HepG2 (cell line): Measurements from ENCODE around the gene GFPT1. TPM values are rescaled to one million over a fixed set of nuclear protein-coding genes. Genes with fewer than 3 reads are reported as not detected.

ENCODE experiments used
- DMAP1 ChIP-seq: IDR thresholded peaks from 2 replicates; pipeline ENCODE4 v1.6.1; 2016
- ESRRA ChIP-seq: sonication (generic); formaldehyde crosslinking; IDR thresholded peaks from 2 replicates; pipeline ENCODE4 v1.5.1; 2020; ENCODE audit warnings: mild to moderate bottlenecking, low read depth, missing genetic modification reagents
- FOXO1 ChIP-seq: sonication (generic); formaldehyde crosslinking; IDR thresholded peaks from 2 replicates; pipeline ENCODE4 v1.4.0; 2020; ENCODE audit warnings: missing genetic modification reagents
- JARID2 ChIP-seq: sonication (generic); formaldehyde crosslinking; IDR thresholded peaks from 2 replicates; pipeline ENCODE4 v1.8.1; 2023; ENCODE audit warnings: missing genetic modification reagents, inconsistent platforms; ENCODE audit not compliant: insufficient replicate concordance
- KMT2A ChIP-seq: sonication (generic); formaldehyde crosslinking; IDR thresholded peaks from 2 replicates; pipeline ENCODE4 v1.4.0; 2020; ENCODE audit warnings: missing genetic modification reagents
- MAZ ChIP-seq, 2 experiments: sonication (generic) in 1 of 2; formaldehyde crosslinking in 1 of 2; IDR thresholded peaks; 2 replicates each; pipeline versions ENCODE4 v1.5.0 to v1.6.1; 2012 to 2020; ENCODE audit warnings: low read depth in 2 of 2, mild to moderate bottlenecking in 2 of 2, borderline replicate concordance in 1 of 2, improper control_type of control experiment in 1 of 2, low read length in 1 of 2, missing genetic modification reagents in 1 of 2, moderate library complexity in 1 of 2
- MIER3 ChIP-seq: IDR thresholded peaks from 2 replicates; pipeline ENCODE4 v1.6.1; 2016; ENCODE audit warnings: missing compliant biosample characterization, borderline replicate concordance
- MYNN ChIP-seq: sonication (generic); formaldehyde crosslinking; IDR thresholded peaks from 2 replicates; pipeline ENCODE4 v1.4.0; 2020; ENCODE audit warnings: mild to moderate bottlenecking, low read depth, missing genetic modification reagents
- RXRA ChIP-seq: sonication (generic); formaldehyde crosslinking; IDR thresholded peaks from 2 replicates; pipeline ENCODE4 v1.5.1; 2020; ENCODE audit warnings: missing genetic modification reagents
- TBP ChIP-seq: sonication (generic); formaldehyde crosslinking; IDR thresholded peaks from 2 replicates; pipeline ENCODE4 v1.5.0; 2020; ENCODE audit warnings: missing genetic modification reagents
- YY1 ChIP-seq: IDR thresholded peaks from 2 replicates; pipeline ENCODE4 v1.6.1; 2011; ENCODE audit warnings: low read length, low read depth, moderate library complexity, mild to moderate bottlenecking; ENCODE audit not compliant: insufficient read depth, insufficient replicate concordance
- ZFP91 ChIP-seq: sonication (generic); formaldehyde crosslinking; IDR thresholded peaks from 2 replicates; pipeline ENCODE4 v1.9.0; 2022; ENCODE audit warnings: missing genetic modification reagents, mild to moderate bottlenecking, borderline replicate concordance
- ZNF230 ChIP-seq: sonication (generic); formaldehyde crosslinking; IDR thresholded peaks from 2 replicates; pipeline ENCODE4 v1.4.0; 2020; ENCODE audit warnings: mild to moderate bottlenecking, missing genetic modification reagents
- ZNF234 ChIP-seq: sonication (generic); formaldehyde crosslinking; conservative IDR thresholded peaks from 2 replicates; pipeline ENCODE4 v1.5.1; 2020; ENCODE audit warnings: mild to moderate bottlenecking, missing genetic modification reagents
- ZNF343 ChIP-seq: sonication (generic); formaldehyde crosslinking; IDR thresholded peaks from 2 replicates; pipeline ENCODE4 v1.4.0; 2020; ENCODE audit warnings: mild to moderate bottlenecking, missing genetic modification reagents
- ZNF678 ChIP-seq: sonication (generic); formaldehyde crosslinking; IDR thresholded peaks from 2 replicates; pipeline ENCODE4 v1.4.0; 2020; ENCODE audit warnings: mild to moderate bottlenecking, missing genetic modification reagents
- polyA plus RNA-seq, 8 experiments: library from polyadenylated mRNA; depleted of rRNA in 3 of 8; stranded (reverse) in 7 of 8; unstranded in 1 of 8; fragments of >200 nt; fragmentation: Illumina TruSeq in 4 of 8; extraction: Trizol in 4 of 8; gene quantifications; 2 replicates each; pipeline versions ENCODE4 v1.2.1 to v1.2.3, GENCODE V29; 2011 to 2016; ENCODE audit warnings: low read depth in 4 of 8, missing spikeins in 1 of 8, mixed read lengths in 1 of 8; ENCODE audit not compliant: insufficient read depth in 1 of 8
- total RNA-seq, 5 experiments: library from RNA; depleted of rRNA; stranded (reverse); fragments of >200 nt; fragmentation: Illumina TruSeq; extraction: Trizol; gene quantifications; 2 replicates each; pipeline ENCODE4 v1.2.3, GENCODE V29; 2016; ENCODE audit warnings: low read depth in 1 of 5
- TF ChIP-seq, protein P1 (sequence below): sonication (generic); formaldehyde crosslinking; IDR thresholded peaks from 2 replicates; pipeline ENCODE4 v1.4.0; 2020; ENCODE audit warnings: mild to moderate bottlenecking, missing genetic modification reagents
- TF ChIP-seq, protein P2 (sequence below): sonication (generic); formaldehyde crosslinking; IDR thresholded peaks from 2 replicates; pipeline ENCODE4 v1.4.0; 2020; ENCODE audit warnings: mild to moderate bottlenecking, low read depth, missing genetic modification reagents

The GFPT1 gene
- total and polyA plus RNA-seq, 2 of the 13 experiments (the other 11 are each of a cell fraction or from before 2014, with no cell fraction given) = 24.0 to 84.9 TPM

DNA sequence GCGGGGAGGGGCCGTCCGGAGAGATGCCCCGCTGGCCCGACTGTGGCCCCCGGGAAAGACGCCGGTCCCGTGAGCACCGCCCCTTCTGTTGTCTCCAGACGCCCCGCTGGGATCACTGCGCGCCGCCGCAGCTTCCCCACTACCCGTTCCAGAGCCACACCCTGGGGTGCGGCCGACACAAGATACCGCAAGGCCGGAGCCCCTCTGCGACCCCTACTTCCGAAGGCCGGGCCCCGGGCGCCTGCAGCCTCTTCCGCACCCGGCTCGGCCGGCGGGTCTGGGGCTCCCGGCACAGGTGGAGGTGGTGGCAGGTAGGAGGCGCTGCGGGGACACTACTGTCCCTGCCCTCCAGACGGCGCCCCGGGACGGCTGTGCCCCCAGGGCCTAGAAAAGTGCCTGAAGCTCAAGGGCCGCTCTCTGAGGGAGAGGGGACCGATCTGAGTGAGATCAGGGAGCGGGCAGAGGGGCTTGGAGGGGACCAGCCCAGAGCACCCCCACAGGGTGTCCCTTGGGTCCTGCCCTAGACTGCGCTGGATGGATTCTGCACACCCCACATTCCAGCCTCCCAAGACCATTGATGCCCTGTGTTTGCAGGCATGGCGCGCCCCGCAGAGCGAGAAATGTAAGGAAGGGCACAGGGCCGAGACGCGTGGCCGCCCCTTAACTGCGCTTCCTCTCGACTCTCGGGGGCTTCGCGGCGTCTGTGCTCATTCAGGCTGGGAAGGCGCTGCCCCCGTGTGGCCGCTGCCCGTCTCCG, 80.0 kb downstream of the GFPT1 start (continued):
- TF ChIP-seq, protein P1, sequence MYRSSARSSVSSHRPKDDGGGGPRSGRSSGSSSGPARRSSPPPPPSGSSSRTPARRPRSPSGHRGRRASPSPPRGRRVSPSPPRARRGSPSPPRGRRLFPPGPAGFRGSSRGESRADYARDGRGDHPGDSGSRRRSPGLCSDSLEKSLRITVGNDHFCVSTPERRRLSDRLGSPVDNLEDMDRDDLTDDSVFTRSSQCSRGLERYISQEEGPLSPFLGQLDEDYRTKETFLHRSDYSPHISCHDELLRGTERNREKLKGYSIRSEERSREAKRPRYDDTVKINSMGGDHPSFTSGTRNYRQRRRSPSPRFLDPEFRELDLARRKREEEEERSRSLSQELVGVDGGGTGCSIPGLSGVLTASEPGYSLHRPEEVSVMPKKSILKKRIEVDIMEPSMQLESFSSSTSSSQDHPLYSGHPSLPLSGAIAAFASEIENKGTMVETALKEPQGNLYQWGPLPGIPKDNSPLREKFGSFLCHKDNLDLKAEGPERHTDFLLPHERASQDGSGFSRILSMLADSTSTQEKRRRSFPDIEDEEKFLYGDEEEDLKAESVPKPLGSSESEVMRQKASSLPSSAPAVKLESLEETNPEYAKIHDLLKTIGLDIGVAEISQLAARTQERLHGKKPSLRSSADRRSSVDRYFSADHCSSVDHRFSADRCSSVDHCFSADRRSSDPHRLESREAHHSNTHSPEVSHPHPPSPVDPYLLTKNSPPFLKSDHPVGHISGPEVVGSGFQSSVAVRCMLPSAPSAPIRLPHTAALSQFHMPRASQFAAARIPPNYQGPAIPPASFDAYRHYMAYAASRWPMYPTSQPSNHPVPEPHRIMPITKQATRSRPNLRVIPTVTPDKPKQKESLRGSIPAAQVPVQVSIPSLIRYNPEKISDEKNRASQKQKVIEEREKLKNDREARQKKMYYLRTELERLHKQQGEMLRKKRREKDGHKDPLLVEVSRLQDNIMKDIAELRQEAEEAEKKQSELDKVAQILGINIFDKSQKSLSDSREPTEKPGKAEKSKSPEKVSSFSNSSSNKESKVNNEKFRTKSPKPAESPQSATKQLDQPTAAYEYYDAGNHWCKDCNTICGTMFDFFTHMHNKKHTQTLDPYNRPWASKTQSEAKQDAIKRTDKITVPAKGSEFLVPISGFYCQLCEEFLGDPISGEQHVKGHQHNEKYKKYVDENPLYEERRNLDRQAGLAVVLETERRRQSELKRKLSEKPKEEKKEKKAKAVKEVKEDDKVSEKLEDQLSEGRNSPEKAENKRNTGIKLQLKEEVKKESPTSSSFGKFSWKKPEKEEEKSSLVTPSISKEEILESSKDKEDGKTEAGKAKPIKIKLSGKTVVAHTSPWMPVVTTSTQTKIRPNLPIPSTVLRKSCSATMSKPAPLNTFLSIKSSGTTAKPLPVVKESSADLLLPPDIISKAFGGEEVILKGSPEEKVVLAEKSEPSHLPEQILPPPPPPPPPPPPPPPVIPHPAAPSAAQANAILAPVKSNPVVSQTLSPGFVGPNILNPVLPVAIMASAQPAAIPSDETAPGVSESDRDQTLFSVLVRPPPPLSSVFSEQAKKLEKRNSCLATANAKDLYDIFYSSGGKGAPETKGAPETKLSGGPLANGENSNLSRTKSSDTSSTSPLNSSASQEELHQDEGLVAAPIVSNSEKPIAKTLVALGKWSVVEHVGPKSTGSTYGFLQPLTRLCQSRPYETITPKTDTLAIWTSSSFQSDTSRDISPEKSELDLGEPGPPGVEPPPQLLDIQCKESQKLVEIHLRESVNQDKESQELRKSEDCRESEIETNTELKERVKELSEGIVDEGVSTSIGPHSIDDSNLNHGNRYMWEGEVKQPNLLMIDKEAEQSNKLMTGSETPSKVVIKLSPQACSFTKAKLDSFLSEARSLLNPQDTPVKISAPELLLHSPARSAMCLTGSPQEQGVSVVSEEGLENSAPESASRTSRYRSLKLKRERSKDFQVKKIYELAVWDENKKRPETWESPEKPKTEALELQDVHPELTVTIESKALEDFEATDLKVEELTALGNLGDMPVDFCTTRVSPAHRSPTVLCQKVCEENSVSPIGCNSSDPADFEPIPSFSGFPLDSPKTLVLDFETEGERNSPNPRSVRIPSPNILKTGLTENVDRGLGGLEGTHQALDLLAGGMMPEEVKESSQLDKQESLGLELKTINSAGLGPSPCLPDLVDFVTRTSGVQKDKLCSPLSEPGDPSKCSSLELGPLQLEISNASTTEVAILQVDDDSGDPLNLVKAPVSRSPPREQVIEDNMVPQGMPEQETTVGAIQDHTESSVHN (CRISPR knock-in tag) = peak; percentile 78; the same call in 1 of the 2 replicates
- no peak for TF ChIP-seq ZNF234
- TF ChIP-seq, protein P2, sequence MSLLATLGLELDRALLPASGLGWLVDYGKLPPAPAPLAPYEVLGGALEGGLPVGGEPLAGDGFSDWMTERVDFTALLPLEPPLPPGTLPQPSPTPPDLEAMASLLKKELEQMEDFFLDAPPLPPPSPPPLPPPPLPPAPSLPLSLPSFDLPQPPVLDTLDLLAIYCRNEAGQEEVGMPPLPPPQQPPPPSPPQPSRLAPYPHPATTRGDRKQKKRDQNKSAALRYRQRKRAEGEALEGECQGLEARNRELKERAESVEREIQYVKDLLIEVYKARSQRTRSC (CRISPR knock-in tag) = 0 out of 2 replicates have a peak, but pooled peaks have one; percentile 63
- TF ChIP-seq ZFP91 = peak; percentile 94
- peak; percentile 49 for TF ChIP-seq YY1
- no peak for TF ChIP-seq ESRRA (CRISPR knock-in tag)
- TF ChIP-seq KMT2A (CRISPR knock-in tag) = peak; percentile 63; the same call in 1 of the 2 replicates
- 0 out of 2 replicates have a peak, but pooled peaks have one; percentile 57 for TF ChIP-seq MIER3
- TF ChIP-seq MAZ (IDR thresholded peaks at IDR 0.05; ENCODE audit: borderline replicate concordance, low read depth, low read length) = no peak
- peak; percentile 79 for TF ChIP-seq MAZ (CRISPR knock-in tag; IDR thresholded peaks at IDR 0.05; ENCODE audit: low read depth)
- TF ChIP-seq MYNN (CRISPR knock-in tag) = peak; percentile 89; the same call in 1 of the 2 replicates
- peak; percentile 63; the same call in 1 of the 2 replicates for TF ChIP-seq FOXO1 (CRISPR knock-in tag)
- TF ChIP-seq JARID2 (CRISPR knock-in tag) = peak; percentile 66
- TF ChIP-seq ZNF230 (CRISPR knock-in tag) = 0 out of 2 replicates have a peak, but pooled peaks have one; percentile 71
- TF ChIP-seq TBP (CRISPR knock-in tag) = no peak
- 0 out of 2 replicates have a peak, but pooled peaks have one; percentile 47 for TF ChIP-seq DMAP1 (CRISPR knock-in tag)
- TF ChIP-seq ZNF678 = 0 out of 2 replicates have a peak, but pooled peaks have one; percentile 42
- peak; percentile 89 for TF ChIP-seq ZNF343 (CRISPR knock-in tag)
- TF ChIP-seq RXRA (CRISPR knock-in tag) = peak; percentile 50
